Neural crest cell (in vitro differentiated cells): ENCODE data around the gene CFAP210. TPM values are rescaled to one million over a fixed set of nuclear protein-coding genes. Genes with fewer than 3 reads are reported as not detected.

Experiments
- DNase-seq: peaks from one replicate; pipeline ENCODE4 v3.0.0; 2021; ENCODE audit warnings: low read depth, mixed read lengths, low spot score
- H3K27ac Mint-ChIP-seq: one replicate; pipeline ENCODE4 v1.8.0; 2021; ENCODE audit warnings: mild to moderate bottlenecking, mixed read lengths; ENCODE audit not compliant: unreplicated experiment
- H3K27me3 Mint-ChIP-seq: 2 replicates; pipeline ENCODE4 v1.8.0; 2021; ENCODE audit warnings: low read depth, mild to moderate bottlenecking, mixed read lengths
- H3K36me3 Mint-ChIP-seq: 2 replicates; pipeline ENCODE4 v1.8.0; 2021; ENCODE audit warnings: low read depth, mild to moderate bottlenecking, mixed read lengths
- H3K4me1 Mint-ChIP-seq: 2 replicates; pipeline ENCODE4 v1.8.0; 2021; ENCODE audit warnings: mixed read lengths
- H3K4me3 Mint-ChIP-seq: one replicate; pipeline ENCODE4 v1.8.0; 2021; ENCODE audit warnings: mild to moderate bottlenecking, mixed read lengths
- H3K9me3 Mint-ChIP-seq: 2 replicates; pipeline ENCODE4 v1.8.0; 2021; ENCODE audit warnings: mixed read lengths
- CTCF ChIP-seq: fragments of 200-600 bp; sonication (generic); conservative IDR thresholded peaks from 2 replicates; pipeline ENCODE4 v1.5.0; 2021; ENCODE audit warnings: antibody characterized with exemption, mild to moderate bottlenecking
- total RNA-seq: library from RNA; stranded (reverse); gene quantifications from 2 replicates; pipeline ENCODE4 v1.2.1, GENCODE V29; 2021

Gene CFAP210
- total RNA-seq, 1 donor from 2014 or later = 2.3 TPM

- no peak overlapping the region for H3K27ac Mint-ChIP-seq
- no peak for DNase-seq
- no peak for TF ChIP-seq CTCF
- peaks cover 2% of the 10 kb centered on the region for H3K4me1 Mint-ChIP-seq
- no peaks in the 10 kb centered on the region for H3K9me3 Mint-ChIP-seq
- H3K27me3 Mint-ChIP-seq = peaks cover 5% of the 10 kb centered on the region
- H3K4me3 Mint-ChIP-seq = no peak overlapping the region
- no peaks in the 10 kb centered on the region for H3K36me3 Mint-ChIP-seq
Measured at GRCh38 chr2:169656164-169656563, 38.0 kb downstream of the CFAP210 start.

GRCh38 chr2:169653636-169654035 lies 40.6 kb downstream of the CFAP210 start:
- H3K36me3 Mint-ChIP-seq = no peaks in the 10 kb centered on the region
- no peak for TF ChIP-seq CTCF
- no peaks in the 10 kb centered on the region for H3K9me3 Mint-ChIP-seq
- no peak overlapping the region for H3K27ac Mint-ChIP-seq
- H3K27me3 Mint-ChIP-seq = peaks cover 5% of the 10 kb centered on the region
- no peak for DNase-seq
- no peak overlapping the region for H3K4me3 Mint-ChIP-seq
- H3K4me1 Mint-ChIP-seq = no peaks in the 10 kb centered on the region

GRCh38 chr2:169649278-169649677 lies 44.9 kb downstream of the CFAP210 start:
- Mint-ChIP-seq H3K9me3 (no peaks in the 10 kb centered on the region), H3K36me3 (no peaks in the 10 kb centered on the region), H3K27me3 (no peaks in the 10 kb centered on the region), H3K4me3 (no peak overlapping the region), H3K27ac (no peak overlapping the region), H3K4me1 (no peaks in the 10 kb centered on the region)
- TF ChIP-seq CTCF = no peak
- DNase-seq = no peak

GRCh38 chr2:169647496-169647895 lies 46.7 kb downstream of the CFAP210 start:
- Mint-ChIP-seq H3K9me3 (no peaks in the 10 kb centered on the region), H3K4me3 (no peak overlapping the region), H3K4me1 (no peaks in the 10 kb centered on the region), H3K27ac (no peak overlapping the region), H3K36me3 (no peaks in the 10 kb centered on the region), H3K27me3 (no peaks in the 10 kb centered on the region)
- TF ChIP-seq CTCF = no peak
- DNase-seq = no peak

GRCh38 chr2:169644173-169644572 lies 50.0 kb downstream of the CFAP210 start:
- no peak overlapping the region for H3K27ac Mint-ChIP-seq

More at GRCh38 chr2:169644173-169644572, 50.0 kb downstream of the CFAP210 start:
- Mint-ChIP-seq H3K36me3 (peaks cover 2% of the 10 kb centered on the region), H3K4me1 (no peaks in the 10 kb centered on the region), H3K9me3 (no peaks in the 10 kb centered on the region), H3K4me3 (no peak overlapping the region), H3K27me3 (no peaks in the 10 kb centered on the region)
- no peak for TF ChIP-seq CTCF
- no peak for DNase-seq
